ENCODE data around the gene SEMA5A.

The SEMA5A gene

GRCh38 chr5:9496801-9497200 lies 49.1 kb downstream of the SEMA5A start:
- no peak for DNase-seq
- no peaks in the 10 kb centered on the region; the same call in 1 of the 2 replicates for H3K4me1 ChIP-seq (ENCODE audit: low read length)
- no peak overlapping the region for H3K4me3 ChIP-seq (ENCODE audit: low read length)
- no peak overlapping the region for H2AFZ ChIP-seq (ENCODE audit: low read length)
- no peak for TF ChIP-seq EZH2phosphoT487 (IDR thresholded peaks at IDR 0.05; ENCODE audit: low read length)
- TF ChIP-seq EZH2 (optimal IDR thresholded peaks at IDR 0.05; ENCODE audit: low read depth, low read length), result no peak
- TF ChIP-seq, protein P1, sequence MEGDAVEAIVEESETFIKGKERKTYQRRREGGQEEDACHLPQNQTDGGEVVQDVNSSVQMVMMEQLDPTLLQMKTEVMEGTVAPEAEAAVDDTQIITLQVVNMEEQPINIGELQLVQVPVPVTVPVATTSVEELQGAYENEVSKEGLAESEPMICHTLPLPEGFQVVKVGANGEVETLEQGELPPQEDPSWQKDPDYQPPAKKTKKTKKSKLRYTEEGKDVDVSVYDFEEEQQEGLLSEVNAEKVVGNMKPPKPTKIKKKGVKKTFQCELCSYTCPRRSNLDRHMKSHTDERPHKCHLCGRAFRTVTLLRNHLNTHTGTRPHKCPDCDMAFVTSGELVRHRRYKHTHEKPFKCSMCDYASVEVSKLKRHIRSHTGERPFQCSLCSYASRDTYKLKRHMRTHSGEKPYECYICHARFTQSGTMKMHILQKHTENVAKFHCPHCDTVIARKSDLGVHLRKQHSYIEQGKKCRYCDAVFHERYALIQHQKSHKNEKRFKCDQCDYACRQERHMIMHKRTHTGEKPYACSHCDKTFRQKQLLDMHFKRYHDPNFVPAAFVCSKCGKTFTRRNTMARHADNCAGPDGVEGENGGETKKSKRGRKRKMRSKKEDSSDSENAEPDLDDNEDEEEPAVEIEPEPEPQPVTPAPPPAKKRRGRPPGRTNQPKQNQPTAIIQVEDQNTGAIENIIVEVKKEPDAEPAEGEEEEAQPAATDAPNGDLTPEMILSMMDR (IDR thresholded peaks at IDR 0.05; ENCODE audit: low read length), result no peak
- H3K9me3 ChIP-seq (replicated peaks; ENCODE audit: insufficient read depth, low read length), result no peaks in the 10 kb centered on the region
- H3K27ac ChIP-seq (ENCODE audit: low read length), result no peak overlapping the region
- no peaks in the 10 kb centered on the region for H3K36me3 ChIP-seq (replicated peaks; ENCODE audit: insufficient read depth, low read length)
- no peaks in the 10 kb centered on the region for H3K27me3 ChIP-seq (replicated peaks; ENCODE audit: insufficient read depth, low read length)
- H3K9me2 ChIP-seq (replicated peaks; ENCODE audit: insufficient read depth, low read length), result no peaks in the 10 kb centered on the region
- no peaks in the 10 kb centered on the region for H3K79me2 ChIP-seq (ENCODE audit: low read length)
- no peaks in the 10 kb centered on the region for H3F3A ChIP-seq (ENCODE audit: insufficient read depth, low read length)
- H3K4me2 ChIP-seq (ENCODE audit: low read depth, low read length), result no peak overlapping the region
- no peaks in the 10 kb centered on the region for H4K20me1 ChIP-seq (ENCODE audit: insufficient read depth, low read length)
- no peak overlapping the region for H3K9ac ChIP-seq (ENCODE audit: low read length)

DNA sequence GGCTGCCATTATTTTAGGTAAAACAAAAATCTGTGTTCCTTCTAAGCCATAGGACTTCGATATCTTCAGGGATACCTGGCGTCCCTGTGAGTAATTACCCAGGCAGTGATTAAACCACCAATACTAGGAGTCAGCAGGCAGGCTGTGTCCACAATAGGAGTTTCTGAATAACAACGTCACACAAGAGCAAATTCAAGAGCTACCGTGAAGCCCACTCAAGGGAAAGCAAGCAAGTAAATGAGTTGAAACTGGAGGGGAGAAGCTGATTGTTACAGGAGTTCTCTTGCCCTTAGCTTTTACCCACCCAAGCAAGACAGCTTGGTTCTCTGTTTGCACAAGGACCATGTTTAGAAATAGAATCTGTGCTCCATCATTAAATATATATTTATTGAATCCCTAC lies 50.8 kb downstream of the SEMA5A start:
- TF ChIP-seq, protein P1 (IDR thresholded peaks at IDR 0.05; ENCODE audit: low read length), result no peak
- TF ChIP-seq EZH2phosphoT487 (IDR thresholded peaks at IDR 0.05; ENCODE audit: low read length) (no peak), EZH2 (optimal IDR thresholded peaks at IDR 0.05; ENCODE audit: low read depth, low read length) (no peak)
- Histone ChIP-seq H3K4me2 (ENCODE audit: low read depth, low read length) (no peak overlapping the region), H3K4me3 (ENCODE audit: low read length) (no peak overlapping the region), H3F3A (ENCODE audit: insufficient read depth, low read length) (no peaks in the 10 kb centered on the region), H4K20me1 (ENCODE audit: insufficient read depth, low read length) (no peaks in the 10 kb centered on the region), H3K27me3 (replicated peaks; ENCODE audit: insufficient read depth, low read length) (no peaks in the 10 kb centered on the region), H3K9ac (ENCODE audit: low read length) (no peak overlapping the region), H2AFZ (ENCODE audit: low read length) (no peak overlapping the region), H3K36me3 (replicated peaks; ENCODE audit: insufficient read depth, low read length) (no peaks in the 10 kb centered on the region), H3K27ac (ENCODE audit: low read length) (no peak overlapping the region), H3K9me2 (replicated peaks; ENCODE audit: insufficient read depth, low read length) (no peaks in the 10 kb centered on the region), H3K4me1 (ENCODE audit: low read length) (no peaks in the 10 kb centered on the region; the same call in 1 of the 2 replicates), H3K9me3 (replicated peaks; ENCODE audit: insufficient read depth, low read length) (no peaks in the 10 kb centered on the region), H3K79me2 (ENCODE audit: low read length) (no peaks in the 10 kb centered on the region)
- no peak for DNase-seq

GRCh38 chr5:9494301-9494700 lies 51.6 kb downstream of the SEMA5A start:
- H3K36me3 ChIP-seq (replicated peaks; ENCODE audit: insufficient read depth, low read length), result no peaks in the 10 kb centered on the region
- H4K20me1 ChIP-seq (ENCODE audit: insufficient read depth, low read length), result no peaks in the 10 kb centered on the region
- H3K4me2 ChIP-seq (ENCODE audit: low read depth, low read length), result no peak overlapping the region
- no peaks in the 10 kb centered on the region for H3K79me2 ChIP-seq (ENCODE audit: low read length)
- no peak overlapping the region for H3K27ac ChIP-seq (ENCODE audit: low read length)
- H2AFZ ChIP-seq (ENCODE audit: low read length), result no peak overlapping the region
- TF ChIP-seq, protein P1 (IDR thresholded peaks at IDR 0.05; ENCODE audit: low read length), result no peak
- TF ChIP-seq EZH2phosphoT487 (IDR thresholded peaks at IDR 0.05; ENCODE audit: low read length) (no peak), EZH2 (optimal IDR thresholded peaks at IDR 0.05; ENCODE audit: low read depth, low read length) (no peak)
- H3K4me1 ChIP-seq (ENCODE audit: low read length), result no peaks in the 10 kb centered on the region; the same call in 1 of the 2 replicates
- no peaks in the 10 kb centered on the region for H3K27me3 ChIP-seq (replicated peaks; ENCODE audit: insufficient read depth, low read length)
- H3K9me3 ChIP-seq (replicated peaks; ENCODE audit: insufficient read depth, low read length), result no peaks in the 10 kb centered on the region
- DNase-seq, result no peak
- no peak overlapping the region for H3K4me3 ChIP-seq (ENCODE audit: low read length)
- H3K9me2 ChIP-seq (replicated peaks; ENCODE audit: insufficient read depth, low read length), result no peaks in the 10 kb centered on the region
- no peaks in the 10 kb centered on the region for H3F3A ChIP-seq (ENCODE audit: insufficient read depth, low read length)
- no peak overlapping the region for H3K9ac ChIP-seq (ENCODE audit: low read length)

Data from MM.1S (cell line).